Activated naive CD8-positive, alpha-beta T cell (primary cell): ENCODE data around the gene GPR55.

Experiments
- H3K27ac Mint-ChIP-seq: one replicate; pipeline ENCODE4 v1.8.0; 2021; ENCODE audit warnings: mixed read lengths
- H3K27me3 Mint-ChIP-seq: one replicate; pipeline ENCODE4 v1.8.0; 2021; ENCODE audit warnings: mixed read lengths
- H3K36me3 Mint-ChIP-seq: one replicate; pipeline ENCODE4 v1.8.0; 2021; ENCODE audit warnings: mixed read lengths
- H3K4me1 Mint-ChIP-seq: one replicate; pipeline ENCODE4 v1.8.0; 2021; ENCODE audit warnings: low read depth, mixed read lengths
- H3K4me3 Mint-ChIP-seq: one replicate; pipeline ENCODE4 v1.8.0; 2021; ENCODE audit warnings: mild to moderate bottlenecking, mixed read lengths
- H3K9me3 Mint-ChIP-seq: one replicate; pipeline ENCODE4 v1.8.0; 2021; ENCODE audit warnings: low read depth, mixed read lengths

Gene GPR55

GRCh38 chr2:230921806-230922595 lies 3.0 kb downstream of the GPR55 start:
- Mint-ChIP-seq H3K27me3 (no peaks in the 10 kb centered on the region), H3K4me3 (peak overlapping the region; percentile 27), H3K36me3 (peaks cover 5% of the 10 kb centered on the region), H3K4me1 (peaks cover 82% of the 10 kb centered on the region), H3K27ac (peak overlapping the region; percentile 94), H3K9me3 (no peaks in the 10 kb centered on the region)

DNA sequence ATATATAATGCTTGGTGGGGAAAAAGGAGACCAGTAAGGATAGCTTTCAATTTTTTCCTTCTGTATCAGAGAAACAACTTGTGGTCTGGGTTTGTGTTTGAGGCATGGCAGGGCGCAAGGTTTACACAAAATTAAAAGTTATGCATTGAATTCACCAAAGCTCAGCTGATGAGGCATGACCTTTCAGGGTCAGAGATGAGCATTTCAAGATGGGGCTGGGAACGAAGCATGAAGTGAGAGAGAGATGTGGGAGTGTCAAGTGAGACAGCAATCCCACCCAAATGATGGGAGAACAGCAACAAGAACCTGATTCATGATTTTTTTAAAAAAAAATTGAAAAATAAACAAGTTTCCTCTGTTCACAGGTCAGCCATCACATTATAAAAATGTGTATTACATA lies 4.9 kb downstream of the GPR55 start:
- Mint-ChIP-seq H3K4me1 (peaks cover 90% of the 10 kb centered on the region), H3K36me3 (peaks cover 5% of the 10 kb centered on the region), H3K27me3 (no peaks in the 10 kb centered on the region), H3K4me3 (peak overlapping the region; percentile 79), H3K9me3 (no peaks in the 10 kb centered on the region), H3K27ac (peak overlapping the region; percentile 94)

- Mint-ChIP-seq H3K27me3 (no peaks in the 10 kb centered on the region), H3K36me3 (peaks cover 5% of the 10 kb centered on the region), H3K27ac (peak overlapping the region; percentile 94), H3K9me3 (no peaks in the 10 kb centered on the region), H3K4me3 (peak overlapping the region; percentile 79), H3K4me1 (peaks cover 89% of the 10 kb centered on the region)
Observed at GRCh38 chr2:230919681-230920080, 5.4 kb downstream of the GPR55 start.

DNA sequence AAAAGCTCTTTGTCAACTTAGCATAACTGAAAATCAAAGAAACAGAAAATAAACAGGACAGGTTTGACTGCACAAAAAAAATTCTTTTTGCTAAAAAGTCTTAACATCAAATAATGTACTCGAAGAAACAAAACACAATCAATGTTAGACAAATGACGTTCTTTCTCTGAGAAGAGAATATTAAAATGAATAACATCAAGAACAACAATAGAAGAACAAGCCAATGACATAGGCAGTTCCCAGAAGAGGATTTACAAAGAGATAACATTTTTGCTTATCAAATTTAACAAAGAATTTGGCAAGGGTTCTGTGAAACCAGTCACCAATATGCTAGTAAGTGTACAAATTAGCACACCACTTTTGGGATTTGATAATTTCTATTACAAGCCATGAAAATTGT lies 5.8 kb downstream of the GPR55 start:
- peak overlapping the region; percentile 71 for H3K4me3 Mint-ChIP-seq
- H3K27me3 Mint-ChIP-seq, result no peaks in the 10 kb centered on the region
- H3K4me1 Mint-ChIP-seq, result peaks cover 87% of the 10 kb centered on the region
- H3K36me3 Mint-ChIP-seq, result peaks cover 5% of the 10 kb centered on the region
- no peaks in the 10 kb centered on the region for H3K9me3 Mint-ChIP-seq
- peak overlapping the region; percentile 94 for H3K27ac Mint-ChIP-seq

- H3K9me3 Mint-ChIP-seq, result no peaks in the 10 kb centered on the region
- H3K27me3 Mint-ChIP-seq, result no peaks in the 10 kb centered on the region
- peak overlapping the region; percentile 69 for H3K27ac Mint-ChIP-seq
- peaks cover 74% of the 10 kb centered on the region for H3K4me1 Mint-ChIP-seq
- no peak overlapping the region for H3K4me3 Mint-ChIP-seq
- H3K36me3 Mint-ChIP-seq, result no peaks in the 10 kb centered on the region
Observed at GRCh38 chr2:230916218-230916617, 8.8 kb downstream of the GPR55 start.

DNA sequence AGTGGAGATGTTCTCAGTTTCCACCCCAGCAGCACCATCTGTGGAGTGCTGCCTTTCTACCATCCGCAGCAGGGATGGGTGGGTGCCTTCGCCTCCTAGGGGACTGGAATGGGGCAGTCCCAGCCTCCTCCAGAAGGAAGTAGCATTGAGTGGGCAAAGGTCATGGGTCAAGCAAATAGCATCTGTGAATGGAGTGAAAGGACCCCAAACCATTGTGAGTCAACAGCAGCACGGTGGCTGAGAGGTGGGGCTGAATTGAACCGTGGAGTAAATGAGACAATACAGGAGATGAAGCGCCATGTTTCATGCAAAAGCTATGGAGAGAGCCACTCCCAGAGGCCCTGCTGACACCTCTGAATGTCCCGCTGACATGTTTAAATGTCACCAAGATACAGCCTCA lies 9.7 kb downstream of the GPR55 start:
- Mint-ChIP-seq H3K27ac (peak overlapping the region; percentile 69), H3K4me3 (no peak overlapping the region), H3K27me3 (no peaks in the 10 kb centered on the region), H3K36me3 (peaks cover 8% of the 10 kb centered on the region), H3K9me3 (no peaks in the 10 kb centered on the region), H3K4me1 (peaks cover 74% of the 10 kb centered on the region)

DNA sequence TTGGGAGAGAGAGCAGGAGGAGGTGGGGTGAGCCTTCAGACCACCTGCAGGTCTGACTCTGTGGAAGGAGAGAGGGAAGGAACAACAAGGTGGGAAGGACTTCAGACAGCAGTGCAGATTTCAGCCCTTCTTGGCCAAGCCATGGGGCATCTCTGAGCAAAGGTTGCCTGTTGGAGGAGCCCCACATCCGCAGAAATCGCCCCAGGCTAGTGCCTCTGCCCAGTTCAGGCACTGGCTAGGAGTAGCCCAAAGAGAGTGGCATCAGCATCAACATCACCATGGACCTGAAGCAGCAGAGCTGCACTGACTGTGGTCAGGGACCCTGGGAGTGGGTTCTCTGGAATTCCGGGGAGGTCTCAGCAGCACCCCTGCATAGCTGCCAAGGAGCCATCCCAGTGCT lies 10.2 kb downstream of the GPR55 start:
- peaks cover 11% of the 10 kb centered on the region for H3K36me3 Mint-ChIP-seq
- no peak overlapping the region for H3K4me3 Mint-ChIP-seq
- H3K4me1 Mint-ChIP-seq, result peaks cover 72% of the 10 kb centered on the region
- no peaks in the 10 kb centered on the region for H3K27me3 Mint-ChIP-seq
- peak overlapping the region; percentile 43 for H3K27ac Mint-ChIP-seq
- H3K9me3 Mint-ChIP-seq, result no peaks in the 10 kb centered on the region

DNA sequence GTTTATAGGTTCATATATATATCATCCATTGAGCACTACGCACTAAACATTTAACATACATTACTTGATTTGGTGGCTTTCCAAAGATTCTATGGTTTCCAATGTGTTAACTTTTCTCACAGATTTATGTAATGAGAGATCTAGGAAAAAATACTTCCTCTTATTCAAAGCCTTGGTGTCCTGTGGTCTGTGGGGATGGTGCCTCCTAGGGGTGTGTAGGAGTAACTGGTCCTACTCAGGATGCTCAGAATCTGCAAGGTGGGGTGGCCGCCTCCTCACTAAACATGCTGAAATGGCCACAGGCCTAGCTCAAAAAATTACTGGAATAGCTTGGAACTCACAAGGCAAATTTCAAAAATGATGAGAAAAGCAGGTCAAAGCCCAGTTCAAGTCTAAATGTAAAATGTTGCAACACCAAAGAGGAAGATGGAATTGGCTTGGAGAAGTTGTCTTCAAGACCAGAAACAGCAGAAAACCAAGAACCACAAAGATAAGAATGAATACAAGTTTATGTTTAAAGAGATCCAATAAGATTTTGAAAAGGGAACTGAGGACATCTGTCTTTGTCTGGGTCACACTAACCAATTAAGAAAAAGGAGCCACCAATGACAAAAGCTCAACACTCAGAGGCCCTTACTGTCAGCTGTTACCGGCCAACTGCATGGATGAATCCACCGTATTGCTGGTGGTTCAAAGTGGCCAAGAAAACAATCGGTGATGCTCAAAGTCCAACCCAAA lies 11.5 kb downstream of the GPR55 start:
- Mint-ChIP-seq H3K36me3 (peaks cover 18% of the 10 kb centered on the region), H3K27ac (peak overlapping the region; percentile 78), H3K4me3 (no peak overlapping the region), H3K27me3 (no peaks in the 10 kb centered on the region), H3K9me3 (no peaks in the 10 kb centered on the region), H3K4me1 (peaks cover 72% of the 10 kb centered on the region)

DNA sequence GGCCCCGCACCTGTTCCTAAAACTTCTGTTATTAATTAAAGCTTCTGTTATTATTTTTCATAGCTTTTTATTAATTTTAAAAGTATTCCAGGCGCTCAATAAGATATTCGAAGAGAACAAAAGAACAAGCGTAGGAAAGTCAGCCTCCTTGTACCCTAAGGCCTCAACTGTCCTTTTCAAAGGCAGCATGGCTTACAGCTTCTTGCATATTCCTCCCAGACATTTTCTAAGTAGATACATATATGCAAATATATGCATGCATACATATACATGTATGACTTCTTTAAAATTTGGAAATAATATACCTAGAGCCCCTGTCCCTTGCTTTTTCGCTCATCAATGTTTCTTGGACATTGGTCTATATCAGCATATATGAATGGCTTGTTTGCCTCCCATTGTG lies 12.3 kb downstream of the GPR55 start:
- Mint-ChIP-seq H3K27ac (no peak overlapping the region), H3K4me1 (peaks cover 70% of the 10 kb centered on the region)

DNA sequence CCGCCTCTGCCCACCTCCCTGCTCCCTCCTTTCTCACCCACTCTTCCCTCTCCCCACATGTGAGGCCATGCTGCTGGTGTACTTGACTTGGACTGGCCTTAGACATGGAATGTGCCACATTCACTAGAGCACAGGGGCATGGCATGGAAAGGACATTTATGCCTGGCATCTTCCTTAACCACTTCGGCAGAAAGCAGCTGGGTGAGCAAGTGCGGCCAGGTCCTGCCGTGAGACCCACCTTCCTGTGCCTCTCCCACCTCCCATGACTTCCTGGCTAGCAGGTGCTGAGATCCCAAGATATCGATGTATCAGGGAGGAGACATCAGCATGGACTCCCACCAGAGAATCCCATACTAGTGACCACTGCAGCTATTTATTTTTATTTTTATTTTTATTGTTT lies 13.0 kb downstream of the GPR55 start:
- Mint-ChIP-seq H3K27ac (no peak overlapping the region), H3K4me3 (no peak overlapping the region), H3K4me1 (peaks cover 73% of the 10 kb centered on the region), H3K27me3 (no peaks in the 10 kb centered on the region), H3K36me3 (peaks cover 21% of the 10 kb centered on the region), H3K9me3 (no peaks in the 10 kb centered on the region)

More for the DNA sequence above, 12.3 kb downstream of the GPR55 start:
- H3K9me3 Mint-ChIP-seq, result no peaks in the 10 kb centered on the region
- H3K4me3 Mint-ChIP-seq, result no peak overlapping the region
- H3K27me3 Mint-ChIP-seq, result no peaks in the 10 kb centered on the region
- H3K36me3 Mint-ChIP-seq, result peaks cover 21% of the 10 kb centered on the region

GRCh38 chr2:230910546-230911177 lies 14.4 kb downstream of the GPR55 start:
- Mint-ChIP-seq H3K36me3 (peaks cover 25% of the 10 kb centered on the region), H3K4me1 (peaks cover 71% of the 10 kb centered on the region), H3K4me3 (peak overlapping the region; percentile 20), H3K9me3 (no peaks in the 10 kb centered on the region), H3K27ac (peak overlapping the region; percentile 72), H3K27me3 (no peaks in the 10 kb centered on the region)

DNA sequence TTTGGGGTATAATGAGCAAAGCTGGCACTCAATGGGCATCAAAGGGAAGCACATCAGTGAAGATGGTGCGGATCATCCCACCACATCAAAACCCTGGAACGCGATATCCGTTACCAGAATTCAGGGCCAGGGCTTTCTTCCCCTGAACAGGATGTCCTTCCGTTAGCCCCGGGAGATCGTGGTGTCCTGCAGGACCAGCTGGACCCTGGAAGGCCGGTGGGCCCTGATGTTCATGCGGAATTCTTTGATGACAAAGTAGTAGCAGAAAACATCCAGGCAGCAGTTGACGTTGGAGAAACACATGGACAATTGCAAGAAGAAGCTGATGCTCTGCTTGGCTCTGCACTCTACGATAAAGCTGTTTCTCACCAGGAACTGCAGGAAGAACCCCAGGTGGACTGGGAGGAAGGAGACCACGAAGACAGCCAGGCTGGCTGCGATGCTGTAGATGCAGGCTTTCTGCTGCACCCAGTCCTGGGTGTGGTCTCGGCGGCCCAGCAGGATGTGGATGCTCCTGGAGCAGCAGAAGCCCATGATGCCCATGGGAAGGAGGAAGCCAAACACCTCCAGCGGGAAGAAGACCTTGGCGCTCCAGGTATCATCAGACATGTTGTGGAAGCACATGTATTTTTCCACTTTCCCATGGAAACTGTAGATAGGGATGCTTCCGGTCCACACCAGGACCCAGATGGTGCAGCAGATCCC lies 15.0 kb downstream of the GPR55 start:
- peaks cover 25% of the 10 kb centered on the region for H3K36me3 Mint-ChIP-seq
- peak overlapping the region; percentile 98 for H3K27ac Mint-ChIP-seq
- no peaks in the 10 kb centered on the region for H3K9me3 Mint-ChIP-seq
- H3K27me3 Mint-ChIP-seq, result no peaks in the 10 kb centered on the region
- peak overlapping the region; percentile 20 for H3K4me3 Mint-ChIP-seq
- H3K4me1 Mint-ChIP-seq, result peaks cover 71% of the 10 kb centered on the region

GRCh38 chr2:230908595-230909191 lies 16.3 kb downstream of the GPR55 start:
- Mint-ChIP-seq H3K9me3 (no peaks in the 10 kb centered on the region), H3K27me3 (no peaks in the 10 kb centered on the region), H3K27ac (peak overlapping the region; percentile 98), H3K4me1 (peaks cover 74% of the 10 kb centered on the region), H3K36me3 (peaks cover 25% of the 10 kb centered on the region), H3K4me3 (peak overlapping the region; percentile 89)

- peaks cover 74% of the 10 kb centered on the region for H3K4me1 Mint-ChIP-seq
- H3K27ac Mint-ChIP-seq, result peak overlapping the region; percentile 98
- H3K9me3 Mint-ChIP-seq, result no peaks in the 10 kb centered on the region
- peak overlapping the region; percentile 89 for H3K4me3 Mint-ChIP-seq
- H3K36me3 Mint-ChIP-seq, result peaks cover 25% of the 10 kb centered on the region
- no peaks in the 10 kb centered on the region for H3K27me3 Mint-ChIP-seq
Observed at GRCh38 chr2:230908092-230908594, 16.9 kb downstream of the GPR55 start.
